Stimulated activated CD4-positive, alpha-beta T cell treated with anti-CD3 and anti-CD28 coated beads, Interleukin-15, amount 100 ng/mL, for 1 hour (primary cell): ENCODE data around the gene SMIM20.

ENCODE experiments used
- DNase-seq, 2 donors: peaks; one replicate each; pipeline ENCODE4 v3.0.0-alpha.2; 2020; ENCODE audit warnings: low read depth in 1 of 2, low spot score in 1 of 2

SMIM20 gene

GRCh38 chr4:25953740-25954139, 39.7 kb downstream of the SMIM20 start:
- DNase-seq: no peak

DNA sequence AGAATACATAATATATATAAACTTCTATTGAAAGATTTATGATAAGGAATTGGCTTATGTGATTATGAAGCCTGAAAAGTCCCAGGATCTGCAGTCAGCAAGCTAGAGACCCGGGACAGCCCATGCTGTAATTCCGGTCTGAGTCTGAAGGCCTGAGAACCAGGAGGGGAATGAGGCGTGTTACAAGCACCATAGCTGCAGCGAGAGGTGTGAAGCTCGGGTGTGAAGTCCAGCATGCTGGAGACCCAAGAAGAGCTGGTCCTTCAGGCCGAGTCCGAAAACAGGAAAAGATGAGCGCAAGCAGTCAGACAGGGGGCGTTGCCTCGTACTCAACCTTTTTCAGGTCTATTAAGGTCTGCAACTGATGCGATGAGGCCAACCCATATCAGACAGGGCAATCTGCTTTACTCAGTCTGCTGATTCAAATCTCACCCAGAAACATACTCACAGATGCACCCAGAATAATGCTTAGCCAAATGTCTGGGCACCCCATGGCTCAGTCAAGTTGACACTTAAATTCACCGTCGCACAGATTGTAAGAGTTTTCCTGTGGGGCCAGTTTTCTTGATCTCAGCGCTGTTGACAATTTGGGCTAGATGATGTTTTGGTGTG, 40.4 kb downstream of the SMIM20 start:
- no peak for DNase-seq

DNA sequence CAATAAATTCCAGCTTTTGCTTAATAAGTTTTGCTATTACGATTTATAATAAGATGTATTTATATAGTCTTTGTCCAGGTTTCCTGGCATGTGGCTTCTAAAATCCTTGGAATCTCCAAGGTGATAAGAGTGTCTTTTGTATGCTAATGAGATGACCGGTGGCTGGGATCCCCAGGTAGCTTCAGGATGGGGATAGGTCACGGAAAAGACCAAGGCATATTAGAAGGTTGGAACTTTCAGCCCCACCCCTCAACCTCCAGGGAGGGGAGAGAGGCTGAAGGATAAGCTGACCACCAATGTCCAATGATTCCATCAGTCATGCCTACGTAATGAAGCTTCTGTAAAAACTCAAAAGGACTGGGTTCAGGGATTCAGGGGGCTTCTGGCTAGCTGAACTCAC, 41.7 kb downstream of the SMIM20 start:
- no peak for DNase-seq

DNA sequence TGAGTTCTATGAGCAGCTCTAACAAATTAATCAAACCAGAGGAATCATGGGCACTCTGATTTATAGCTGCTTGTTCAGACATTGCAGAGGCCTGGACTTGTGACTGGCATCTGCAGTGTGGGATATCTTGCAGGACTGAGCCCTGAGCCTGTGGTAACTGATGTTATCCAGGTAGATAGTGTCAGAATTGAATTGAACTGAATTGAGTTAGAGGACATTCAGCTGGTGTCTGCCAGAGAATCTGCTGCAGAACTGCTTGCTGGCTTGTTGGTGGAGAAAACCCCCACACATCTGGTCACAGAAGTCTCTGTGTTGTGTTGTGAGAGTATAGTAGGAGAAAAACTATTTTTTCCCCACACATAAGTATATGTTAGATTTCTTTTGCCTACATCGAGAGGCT, 42.2 kb downstream of the SMIM20 start:
- DNase-seq: no peak

DNA sequence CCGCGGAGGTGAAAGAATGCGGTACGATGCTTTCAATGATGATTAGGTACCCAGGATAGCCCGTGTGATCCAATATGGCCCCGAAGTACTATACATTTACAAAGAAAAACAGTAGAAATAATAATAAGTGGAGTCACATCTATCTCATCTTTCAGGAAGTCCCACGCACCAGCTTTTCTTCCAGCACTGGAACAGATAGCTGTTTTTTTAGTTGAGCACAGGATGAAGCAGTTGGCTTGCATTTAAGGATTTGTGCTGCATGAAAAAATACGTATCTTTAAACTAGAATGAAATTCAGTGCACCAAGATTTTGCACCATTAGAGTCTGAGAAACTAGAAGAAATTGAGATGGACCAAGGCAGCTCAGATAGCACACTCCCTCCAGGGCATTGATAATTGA, 44.1 kb downstream of the SMIM20 start:
- no peak for DNase-seq

DNA sequence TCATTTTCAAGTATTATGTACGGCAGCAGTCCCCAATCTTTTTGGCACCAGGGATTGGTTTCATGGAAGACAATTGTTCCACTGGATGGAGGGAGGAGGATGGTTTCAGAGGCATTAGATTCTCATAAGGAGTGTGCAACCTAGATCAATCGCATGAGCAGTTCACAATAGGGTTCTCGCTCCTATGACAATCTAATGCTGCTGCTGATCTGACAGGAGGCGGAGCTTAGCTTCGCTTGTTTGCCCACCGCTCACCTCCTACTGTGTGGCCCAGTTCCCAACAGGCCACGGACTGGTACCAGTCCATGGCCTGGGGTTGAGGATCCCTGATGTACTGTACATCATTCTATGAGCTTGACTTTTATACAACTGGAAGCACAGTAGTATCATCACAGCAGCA, 48.4 kb downstream of the SMIM20 start:
- no peak for DNase-seq

GRCh38 chr4:25965629-25966028, 51.6 kb downstream of the SMIM20 start:
- DNase-seq: no peak

GRCh38 chr4:25966171-25966570, 52.2 kb downstream of the SMIM20 start:
- no peak for DNase-seq

DNA sequence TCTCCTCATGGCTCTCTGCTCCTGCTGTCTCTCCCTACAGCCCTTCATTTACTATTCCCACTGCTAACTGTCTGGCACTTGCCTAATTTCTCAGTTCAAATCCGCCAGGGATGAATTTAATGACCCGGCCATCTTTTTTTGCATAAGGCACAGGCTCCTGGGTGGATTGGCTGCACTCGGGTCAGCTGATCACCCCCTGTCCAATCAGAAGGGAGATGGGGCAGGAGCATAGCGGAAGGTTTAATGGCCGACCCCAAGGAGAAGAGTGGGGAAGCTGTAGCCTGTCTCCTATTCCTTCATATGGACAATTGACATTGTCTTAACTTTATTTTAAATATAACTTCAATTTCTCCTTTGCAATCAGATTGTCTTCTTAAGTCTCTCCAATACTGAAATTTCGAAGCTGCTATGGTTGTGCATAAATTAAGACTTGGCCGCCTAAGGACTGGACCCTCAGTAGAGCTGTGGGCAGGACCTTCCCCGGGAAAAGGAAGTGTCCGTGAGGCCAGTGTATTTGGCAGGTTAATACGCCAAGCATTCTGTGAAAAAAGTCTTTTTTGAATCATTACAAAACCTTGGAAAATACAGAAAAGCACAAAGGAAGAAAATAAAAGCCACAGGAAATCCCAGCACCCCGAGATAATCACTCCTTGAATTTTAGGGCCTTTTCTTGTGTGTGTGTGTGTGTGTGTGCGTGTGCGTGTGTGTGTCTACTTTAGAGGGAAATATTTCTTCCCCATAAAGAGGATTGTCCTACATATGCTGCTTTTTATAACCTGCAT, 55.5 kb downstream of the SMIM20 start:
- DNase-seq: no peak

DNA sequence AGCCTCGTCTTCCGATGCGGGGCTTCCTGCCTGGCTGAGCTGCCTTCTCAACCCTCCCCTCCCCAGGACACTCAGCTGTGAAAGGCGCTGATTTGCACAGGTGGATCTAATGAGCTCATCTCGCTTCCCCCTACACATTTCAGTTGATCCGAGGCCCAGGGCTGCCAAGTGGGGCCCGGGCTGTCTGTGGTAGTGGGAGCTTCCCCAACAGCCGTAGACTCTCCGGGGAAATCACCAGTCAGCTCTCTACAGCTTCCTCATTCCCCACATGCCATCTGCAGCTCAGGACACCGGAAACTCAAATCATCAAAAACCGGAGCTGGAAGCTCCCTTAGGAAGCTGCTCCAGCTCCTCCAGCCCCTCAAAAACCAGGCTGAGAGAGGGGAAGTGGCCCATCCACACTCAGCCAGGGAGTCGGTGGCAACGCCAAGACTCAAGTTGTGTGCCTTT, 56.2 kb downstream of the SMIM20 start:
- DNase-seq: no peak

- no peak for DNase-seq
Measured at GRCh38 chr4:25970691-25971432, 56.8 kb downstream of the SMIM20 start.

DNA sequence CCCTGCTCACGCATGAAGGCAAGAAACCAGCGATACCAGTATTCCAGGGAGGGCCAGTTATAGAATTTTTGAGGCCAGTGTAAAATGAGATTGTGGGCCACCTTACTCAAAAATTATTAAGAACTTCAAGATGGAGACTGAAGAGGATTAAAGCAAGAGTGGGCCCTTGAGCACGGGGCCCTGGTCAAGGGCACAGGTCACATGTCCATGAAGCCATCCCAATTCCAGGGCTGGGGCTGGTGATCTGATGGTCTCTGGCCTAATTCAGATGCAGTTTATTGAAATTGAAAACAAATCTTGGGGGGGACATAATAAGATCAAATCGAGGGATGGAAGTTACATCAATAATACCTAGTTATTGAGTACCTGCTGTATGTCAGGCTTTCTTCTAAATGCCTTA, 58.3 kb downstream of the SMIM20 start:
- DNase-seq: no peak

GRCh38 chr4:25972984-25973745, 59.1 kb downstream of the SMIM20 start:
- no peak for DNase-seq

DNA sequence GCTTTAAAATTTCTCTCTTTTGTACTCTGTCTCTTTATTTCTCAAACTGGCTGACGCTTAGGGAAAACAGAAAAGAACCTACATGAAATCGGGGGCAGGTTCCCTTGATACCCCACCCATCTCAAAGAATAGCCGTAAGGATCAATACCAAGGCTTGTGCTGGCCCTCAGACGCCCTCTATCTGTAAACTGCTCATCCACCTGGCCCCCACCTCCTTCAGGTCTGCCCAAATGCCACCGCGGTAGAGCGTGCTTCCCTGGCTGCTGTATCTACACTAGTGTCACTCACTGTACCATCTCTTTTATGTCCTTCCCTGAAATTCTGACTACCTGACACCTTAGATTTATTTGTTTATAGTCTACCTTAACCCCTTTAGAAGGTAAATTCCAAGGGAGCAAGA, 62.8 kb downstream of the SMIM20 start:
- no peak for DNase-seq

- DNase-seq: no peak
Measured at GRCh38 chr4:25977397-25978170, 63.6 kb downstream of the SMIM20 start.

DNA sequence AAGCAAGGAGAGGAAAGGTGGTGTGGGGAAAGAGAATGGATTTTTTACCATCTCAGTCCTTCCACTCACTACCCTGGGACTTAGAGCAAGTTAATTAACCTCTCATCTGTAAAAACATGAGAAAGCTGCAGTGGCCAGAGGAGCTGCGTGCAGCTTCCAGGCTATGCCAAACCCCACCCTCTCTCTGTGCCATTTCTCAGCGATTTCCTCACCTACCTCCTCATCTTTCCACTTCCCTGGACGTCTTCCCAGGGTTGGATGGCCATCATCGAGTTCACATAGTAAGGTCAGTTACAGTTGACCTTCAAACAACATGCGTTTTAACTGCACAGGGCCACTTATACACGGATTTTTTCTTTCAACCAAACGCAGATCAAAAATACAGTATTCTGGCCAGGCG, 64.3 kb downstream of the SMIM20 start:
- no peak for DNase-seq
